RWPE1 (cell line): ENCODE measurements around the gene WDR1.

Source experiments
- CTCF ChIA-PET: fragments of 350-600 bp; sonication (Branson Sonifier 250); formaldehyde crosslinking; extraction: SDS; loops from one replicate; lab custom pipeline; 2021; lab: Yijun Ruan, JAX
- POLR2A ChIA-PET: fragments of 400-600 bp; formaldehyde crosslinking; extraction: SDS; loops from one replicate; lab custom pipeline; 2020; ENCODE audit warnings: antibody characterized with exemption; ENCODE audit not compliant: low non-redundant PET; lab: Yijun Ruan, JAX
- DNase-seq: peaks from one replicate; pipeline ENCODE4 v3.0.0; 2012; ENCODE audit warnings: low spot score
- H3K27ac ChIP-seq: fragments of 450-650 bp; 2 replicates; pipeline ENCODE4 v1.5.1; 2017
- TF ChIP-seq, protein P1 (sequence below): fragments of 450-650 bp; conservative IDR thresholded peaks from 2 replicates; pipeline ENCODE4 v1.5.1; 2017; ENCODE audit warnings: low read depth, mild to moderate bottlenecking

WDR1 gene

GRCh38 chr4:10054571-10055041, 62.0 kb downstream of the WDR1 start:
- ChIA-PET CTCF (no interaction called here), POLR2A (no interaction called here)
- DNase-seq = no peak
- TF ChIP-seq, protein P1, sequence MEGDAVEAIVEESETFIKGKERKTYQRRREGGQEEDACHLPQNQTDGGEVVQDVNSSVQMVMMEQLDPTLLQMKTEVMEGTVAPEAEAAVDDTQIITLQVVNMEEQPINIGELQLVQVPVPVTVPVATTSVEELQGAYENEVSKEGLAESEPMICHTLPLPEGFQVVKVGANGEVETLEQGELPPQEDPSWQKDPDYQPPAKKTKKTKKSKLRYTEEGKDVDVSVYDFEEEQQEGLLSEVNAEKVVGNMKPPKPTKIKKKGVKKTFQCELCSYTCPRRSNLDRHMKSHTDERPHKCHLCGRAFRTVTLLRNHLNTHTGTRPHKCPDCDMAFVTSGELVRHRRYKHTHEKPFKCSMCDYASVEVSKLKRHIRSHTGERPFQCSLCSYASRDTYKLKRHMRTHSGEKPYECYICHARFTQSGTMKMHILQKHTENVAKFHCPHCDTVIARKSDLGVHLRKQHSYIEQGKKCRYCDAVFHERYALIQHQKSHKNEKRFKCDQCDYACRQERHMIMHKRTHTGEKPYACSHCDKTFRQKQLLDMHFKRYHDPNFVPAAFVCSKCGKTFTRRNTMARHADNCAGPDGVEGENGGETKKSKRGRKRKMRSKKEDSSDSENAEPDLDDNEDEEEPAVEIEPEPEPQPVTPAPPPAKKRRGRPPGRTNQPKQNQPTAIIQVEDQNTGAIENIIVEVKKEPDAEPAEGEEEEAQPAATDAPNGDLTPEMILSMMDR = no peak
- H3K27ac ChIP-seq = no peak overlapping the region

DNA sequence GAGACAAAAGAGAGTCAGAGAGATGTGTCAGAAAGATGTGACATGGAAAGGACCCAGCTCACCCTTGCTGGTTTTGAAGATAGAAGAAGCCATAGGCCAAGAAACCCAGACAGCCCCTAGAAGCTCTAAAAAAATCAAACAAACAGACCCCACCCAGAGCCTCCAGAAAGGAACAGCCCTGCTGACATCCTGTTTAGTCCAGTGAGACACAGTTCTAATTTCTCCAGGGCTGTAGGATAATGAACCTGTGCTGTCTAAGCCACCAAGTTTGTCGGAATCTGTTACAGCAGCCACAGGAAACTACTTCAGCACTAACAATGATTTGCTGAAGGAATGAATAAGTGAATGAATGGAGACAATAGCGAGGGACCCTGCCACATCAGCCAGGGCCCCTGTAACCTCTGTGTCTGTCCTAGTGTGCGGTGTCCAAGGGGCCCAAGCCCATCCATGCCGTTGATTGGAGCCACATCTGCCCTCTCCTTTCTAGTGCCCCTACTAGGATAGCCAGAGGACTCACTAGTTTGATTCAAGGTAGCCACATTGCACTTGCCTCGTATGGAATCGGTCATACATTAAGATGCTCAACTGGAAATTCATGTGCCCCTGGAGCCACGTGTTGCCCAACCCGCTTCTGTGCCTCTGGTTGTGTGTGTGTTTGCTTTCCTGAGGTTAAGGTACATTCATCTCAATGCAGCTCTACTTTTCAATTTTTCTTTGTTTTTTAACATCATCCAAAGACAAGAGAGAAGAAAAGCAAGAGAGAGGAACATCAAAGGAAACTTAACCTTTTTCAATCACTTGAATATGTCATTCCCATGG, 62.8 kb downstream of the WDR1 start:
- CTCF ChIA-PET = no interaction called here
- POLR2A ChIA-PET = no interaction called here
- no peak overlapping the region for H3K27ac ChIP-seq
- DNase-seq = no peak
- TF ChIP-seq, protein P1 = no peak

DNA sequence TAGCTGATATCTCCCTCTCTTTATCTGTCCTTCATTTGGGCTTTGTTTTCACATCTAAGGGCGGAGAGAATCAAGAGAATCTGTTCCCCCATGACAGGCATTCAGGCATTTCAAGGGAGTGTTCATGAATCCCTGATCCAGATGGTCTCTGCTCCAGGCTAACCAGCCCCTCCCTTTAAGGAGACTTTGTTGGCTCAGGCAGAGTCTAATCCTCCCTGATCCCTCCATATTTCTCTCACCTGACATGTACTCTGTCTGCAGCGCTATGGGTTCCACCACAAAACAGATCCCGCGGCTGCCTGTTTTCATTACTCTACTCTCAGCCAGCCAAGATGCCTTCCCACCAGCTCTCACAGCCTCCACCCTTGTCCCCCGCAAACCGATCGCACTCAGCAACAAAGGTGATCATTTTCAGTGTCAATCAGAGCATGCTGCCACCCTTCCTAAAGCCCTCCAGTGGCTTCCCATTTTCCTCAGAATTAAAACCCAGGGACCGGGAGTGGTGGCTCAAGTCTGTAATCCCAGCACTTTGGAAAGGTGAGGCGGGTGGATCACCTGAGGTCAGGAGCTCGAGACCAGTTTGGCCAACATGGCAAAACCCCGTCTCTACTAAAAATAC, 65.0 kb downstream of the WDR1 start:
- CTCF ChIA-PET = no interaction called here
- TF ChIP-seq, protein P1 = no peak

DNA sequence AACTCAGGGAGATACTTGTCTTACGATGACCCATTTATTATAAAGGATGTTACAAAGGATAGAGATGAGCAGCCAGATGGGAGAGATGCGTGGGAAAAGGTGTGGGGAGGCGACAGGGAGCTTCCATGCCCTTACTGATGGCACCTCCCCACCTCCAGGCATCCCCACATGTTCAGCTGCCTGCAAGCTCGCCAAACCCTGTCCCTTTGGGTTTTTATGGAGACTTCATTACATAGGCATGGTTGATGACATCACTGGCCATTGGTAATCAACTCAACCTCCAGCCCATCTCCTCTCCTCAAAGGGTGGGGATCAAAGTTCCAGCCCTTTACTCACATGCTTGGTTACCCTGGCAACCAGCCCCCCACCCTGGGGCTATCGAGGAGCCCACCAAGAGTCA, 65.9 kb downstream of the WDR1 start:
- DNase-seq = no peak
- CTCF ChIA-PET = no interaction called here
- POLR2A ChIA-PET = no interaction called here

More for the DNA sequence above, 65.0 kb downstream of the WDR1 start:
- POLR2A ChIA-PET = no interaction called here
- no peak overlapping the region for H3K27ac ChIP-seq
- DNase-seq = no peak

GRCh38 chr4:10050261-10050661, 66.3 kb downstream of the WDR1 start:
- TF ChIP-seq, protein P1 = no peak
- DNase-seq = no peak
- no peak overlapping the region for H3K27ac ChIP-seq
- ChIA-PET CTCF (no interaction called here), POLR2A (no interaction called here)

More for the DNA sequence above, 65.9 kb downstream of the WDR1 start:
- TF ChIP-seq, protein P1 = no peak
- no peak overlapping the region for H3K27ac ChIP-seq

DNA sequence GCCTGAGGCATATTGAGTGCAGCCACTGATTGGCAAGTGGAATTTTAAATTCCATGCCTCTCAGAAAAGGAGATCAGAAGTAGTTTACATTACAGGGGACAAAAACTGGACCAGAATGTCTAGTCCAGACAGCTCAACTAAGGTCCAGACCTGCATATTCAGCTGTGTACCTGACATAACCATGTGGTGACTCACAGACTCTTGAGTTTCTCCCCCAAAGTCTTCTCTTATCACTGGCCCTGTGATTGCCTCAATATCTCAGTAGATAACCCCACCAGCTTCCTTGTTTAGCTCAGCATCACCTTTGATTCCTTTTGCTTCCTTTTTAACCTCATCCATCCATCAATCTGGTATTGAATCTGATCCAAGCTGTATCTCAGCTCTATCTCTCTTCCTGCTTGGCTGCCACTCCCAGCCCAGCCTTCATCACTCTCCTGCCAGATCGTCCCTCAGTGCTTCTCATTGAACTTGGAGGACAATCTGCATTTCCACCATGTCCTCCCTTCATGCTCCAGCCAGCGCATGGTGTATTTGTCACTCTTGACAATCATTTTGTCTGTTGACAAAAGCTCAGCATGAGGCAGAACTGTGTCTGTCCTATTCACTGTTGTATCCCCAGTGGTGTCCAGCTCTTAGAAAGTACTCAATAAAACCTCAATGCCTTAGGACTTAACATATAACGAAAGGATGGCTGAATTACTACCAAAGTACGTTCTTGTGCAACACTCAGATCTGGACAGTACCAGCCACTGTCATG, 67.5 kb downstream of the WDR1 start:
- TF ChIP-seq, protein P1 = no peak
- no peak overlapping the region for H3K27ac ChIP-seq
- CTCF ChIA-PET = no interaction called here

More for the DNA sequence above, 67.5 kb downstream of the WDR1 start:
- POLR2A ChIA-PET = no interaction called here
- peak; percentile 25 for DNase-seq
